Heart left ventricle (tissue), 16 donors: Measurements from ENCODE around the gene MARCHF2. TPM values are rescaled to one million over a fixed set of nuclear protein-coding genes. Genes with fewer than 3 reads are reported as not detected.

Source experiments
- ATAC-seq, 4 donors: fragments of 200-7000 bp; cut with Tn5 transposase; one replicate each; pipeline ENCODE4 v1.9.1; 2020 to 2022; ENCODE audit warnings: moderate library complexity in 4 of 4, mild to moderate bottlenecking in 3 of 4, moderate number of reproducible peaks in 1 of 4
- DNase-seq, 5 donors: peaks; one replicate each; pipeline ENCODE4 v3.0.0-alpha.2; 2020
- H3K27ac ChIP-seq, 12 donors: fragments of 200-600 bp; sonication (generic) in 4 of 12; one replicate each; pipeline versions ENCODE4 v1.5.0 to v1.8.0; 2016 to 2022; ENCODE audit warnings: mild to moderate bottlenecking in 2 of 12
- H3K27me3 ChIP-seq, 9 donors: fragments of 200-600 bp; sonication (generic) in 2 of 9; one replicate each; pipeline versions ENCODE4 v1.5.1 to v1.8.0; 2016 to 2022; ENCODE audit warnings: mild to moderate bottlenecking in 3 of 9
- H3K36me3 ChIP-seq, 9 donors: fragments of 200-600 bp; sonication (generic) in 2 of 9; one replicate each; pipeline versions ENCODE4 v1.5.0 to v1.8.0; 2018 to 2022; ENCODE audit warnings: mild to moderate bottlenecking in 2 of 9
- H3K4me1 ChIP-seq, 12 donors: fragments of 200-600 bp; sonication (generic) in 4 of 12; one replicate each; pipeline versions ENCODE4 v1.5.0 to v1.8.0; 2016 to 2022; ENCODE audit warnings: mild to moderate bottlenecking in 3 of 12
- H3K4me3 ChIP-seq, 12 donors: fragments of 200-600 bp; sonication (generic) in 4 of 12; one replicate each; pipeline versions ENCODE4 v1.5.0 to v1.8.0; 2017 to 2022; ENCODE audit warnings: mild to moderate bottlenecking in 9 of 12, moderate library complexity in 4 of 12
- H3K9me3 ChIP-seq, 12 donors: fragments of 200-600 bp; sonication (generic) in 4 of 12; one replicate each; pipeline versions ENCODE4 v1.5.0 to v1.8.0; 2016 to 2022; ENCODE audit warnings: mild to moderate bottlenecking in 1 of 12
- CTCF ChIP-seq, 12 donors: fragments of 200-600 bp; sonication (generic) in 4 of 12; IDR thresholded peaks; one replicate each; pipeline versions ENCODE4 v1.5.0 to v1.8.0; 2018 to 2022; ENCODE audit warnings: antibody characterized with exemption in 12 of 12, mild to moderate bottlenecking in 5 of 12
- POLR2A ChIP-seq, 2 donors: fragments of 450-650 bp; IDR thresholded peaks; one replicate each; pipeline ENCODE4 v1.6.1; 2017; ENCODE audit warnings: antibody characterized with exemption in 2 of 2, mild to moderate bottlenecking in 2 of 2, moderate library complexity in 2 of 2
- WGBS, 4 donors: extraction: QIAGEN DNeasy Blood & Tissue Kit in 2 of 4; methylation state at CpG; one replicate each; pipeline versions ENCODE4 v1.1.5 to v1.1.7; 2013 to 2018; 5-methylcytosine and 5-hydroxymethylcytosine counted together
- intact Hi-C, 10 donors: fragments of 100-400 bp; cut with DNase I; formaldehyde crosslinking; loops; one replicate each; pipeline versions ENCODE4 v1.11.1 to v1.14.2; 2022
- polyA plus RNA-seq, 2 donors: library from polyadenylated mRNA; stranded (reverse); fragments of 200-250 nt; gene quantifications; one replicate each; pipeline ENCODE4 v1.2.3, GENCODE V29; 2013
- total RNA-seq, 9 donors: library from RNA; depleted of rRNA in 2 of 9; stranded (reverse); fragments of >200 nt in 2 of 9; fragmentation: NEBNext Ultra II Directional in 3 of 9; extraction: Animal tissue kit (Norgen Biotek cat#: 25700) in 3 of 9; gene quantifications; one replicate each; pipeline versions ENCODE4 v1.1.0 to v1.2.4, GENCODE V29; 2016 to 2023
- donor health status: ischemic (EF 13 %, LVEDD 7.1; RV severe dilation, severe dysfunction).
- donor health status: healthy with polysubstance abuse.
- donor health status: DM: no; HTN: yes; CAD: no.
- donor health status: DM: no; HTN: no; CAD: no.
- donor health status: ischemic (EF 25% LVEDD 6.9; RV normal size, moderate dysfunction).
- donor health status: ischemic (EF 25% LVEDD 5.7; RV mildly dilated, moderate dysfunction).
- donor health status: healthy.
- donor health status: DM: yes; HTN: yes; CAD: no.
- donor health status: ischemic (EF 35%, LVEDD 5.7; RV mildly dilated, moderate dysfunction).
- donor health status: nonischemic (EF 11% LVEDD 7.7; RV severe dilation, severe dysfunction).
- donor health status: DM: yes; HTN: yes; CAD: no.
- donor health status: PGD.
- donor health status: ischemic (EF 29% LVEDD 5.4; RV normal size, mild dysfunction).
- donor health status: nonischemic (EF 23%, LVEDD 6.1; RV moderate dilation, normal function).

Gene MARCHF2
- total and polyA plus RNA-seq, 11 donors, result 50.7 to 308 (median 82.0) TPM

GRCh38 chr19:8458380-8458779, 45.3 kb downstream of the MARCHF2 start:
- Histone ChIP-seq H3K27me3 (no peaks in the 10 kb centered on the region), H3K9me3 (no peaks in the 10 kb centered on the region), H3K4me1 (peaks cover 17 to 100% (median 83%) of the 10 kb centered on the region in 12 donors), H3K27ac (peak overlapping the region in 3 of 12 donors; percentile 1 to 52 (median 8)), H3K36me3 (peaks cover 0 to 75% (median 31%) of the 10 kb centered on the region in 9 donors), H3K4me3 (no peak overlapping the region)
- intact Hi-C loops, result loop anchor here in 1 of 10 donors (5.0 kb wide), 1 partner anchor 49 kb away; no protein-coding TSS in a partner anchor
- DNase-seq (no peak), ATAC-seq (no peak)
- TF ChIP-seq POLR2A (IDR thresholded peaks at IDR 0.05), result no peak
- TF ChIP-seq CTCF (IDR thresholded peaks at IDR 0.05), result no peak
- WGBS, 4 donors, result 50 to 68% (median 62%) methylated on average over 5 of the region's 5 CpGs

- H3K36me3 ChIP-seq, result peaks cover 0 to 82% (median 35%) of the 10 kb centered on the region in 9 donors
- 31 to 51% (median 46%) methylated on average over 7 of the region's 7 CpGs for WGBS, 4 donors
- intact Hi-C loops, result loop anchor here in 1 of 10 donors (5.0 kb wide), 1 partner anchor 48 kb away; no protein-coding TSS in a partner anchor
- peaks cover 17 to 97% (median 76%) of the 10 kb centered on the region in 12 donors for H3K4me1 ChIP-seq
- TF ChIP-seq CTCF (IDR thresholded peaks at IDR 0.05) (no peak), POLR2A (IDR thresholded peaks at IDR 0.05) (no peak)
- H3K27ac ChIP-seq, result peak overlapping the region in 11 of 12 donors; percentile 3 to 58 (median 44)
- H3K27me3 ChIP-seq, result no peaks in the 10 kb centered on the region
- DNase-seq (no peak), ATAC-seq (peak in 3 of 4 donors; percentile 9 to 31 (median 20))
- H3K9me3 ChIP-seq, result no peaks in the 10 kb centered on the region
- peak overlapping the region in 2 of 12 donors; percentile 5 to 17 for H3K4me3 ChIP-seq
Observed at GRCh38 chr19:8459095-8459494, 46.0 kb downstream of the MARCHF2 start.

GRCh38 chr19:8459520-8460270, 46.6 kb downstream of the MARCHF2 start:
- ATAC-seq (peak in 3 of 4 donors; percentile 51 to 66 (median 56)), DNase-seq (no peak)
- peak overlapping the region in 10 of 12 donors; percentile 3 to 61 (median 44) for H3K27ac ChIP-seq
- intact Hi-C loops, result loop anchor here in 1 of 10 donors (5.0 kb wide), 1 partner anchor 48 kb away; no protein-coding TSS in a partner anchor
- peak overlapping the region in 3 of 12 donors; percentile 5 to 17 (median 12) for H3K4me3 ChIP-seq
- 19 to 25% (median 22%) methylated on average over 6 of the region's 6 CpGs for WGBS, 4 donors
- peaks cover 0 to 88% (median 41%) of the 10 kb centered on the region in 9 donors for H3K36me3 ChIP-seq
- H3K9me3 ChIP-seq, result no peaks in the 10 kb centered on the region
- H3K27me3 ChIP-seq, result no peaks in the 10 kb centered on the region
- peaks cover 17 to 91% (median 70%) of the 10 kb centered on the region in 12 donors for H3K4me1 ChIP-seq
- TF ChIP-seq CTCF (IDR thresholded peaks at IDR 0.05) (no peak), POLR2A (IDR thresholded peaks at IDR 0.05) (no peak)
